IMR-90 (cell line): ENCODE data around the gene COPS9. TPM values are rescaled to one million over a fixed set of nuclear protein-coding genes. Genes with fewer than 3 reads are reported as not detected.

ENCODE experiments used
- ATAC-seq: fragments of 200-7000 bp; cut with Tn5 transposase; 2 replicates; pipeline ENCODE4 v1.9.1; 2020; ENCODE audit warnings: low read depth, mild to moderate bottlenecking, moderate library complexity
- BruUV-seq: library from RNA; stranded (reverse); fragments of 400-500 nt; replicated peaks from 2 replicates; lab custom pipeline; 2021; lab: Mats Ljungman, UMichigan
- CTCF ChIA-PET: fragments of 300-600 bp; formaldehyde crosslinking; extraction: SDS; loops from one replicate; lab custom pipeline; 2021; ENCODE audit warnings: antibody characterized with exemption; lab: Yijun Ruan, JAX
- POLR2A ChIA-PET: fragments of 300-600 bp; sonication (Branson Sonifier 250); formaldehyde crosslinking; loops from one replicate; lab custom pipeline; 2022; ENCODE audit warnings: antibody characterized with exemption; ENCODE audit not compliant: unreplicated experiment; lab: Charles Lee
- DNase-seq: peaks from one replicate; pipeline ENCODE4 v3.0.0; 2013
- H2AFZ ChIP-seq: replicated peaks from 2 replicates; pipeline ENCODE3; 2013; ENCODE audit warnings: low read length, mild to moderate bottlenecking; ENCODE audit not compliant: poor library complexity
- H2AK5ac ChIP-seq: 2 replicates; pipeline ENCODE4 v1.6.1; 2013; ENCODE audit warnings: low read depth, low read length, inconsistent platforms
- H2AK9ac ChIP-seq: replicated peaks from 2 replicates; pipeline ENCODE3; 2013; ENCODE audit warnings: mild to moderate bottlenecking, low read depth, low read length, moderate library complexity; ENCODE audit not compliant: poor library complexity
- H2BK120ac ChIP-seq: 2 replicates; pipeline ENCODE4 v1.6.1; 2013; ENCODE audit warnings: low read depth, low read length, inconsistent platforms
- H2BK15ac ChIP-seq: 3 replicates; pipeline ENCODE4 v1.6.1; 2013; ENCODE audit warnings: low read depth, low read length, inconsistent platforms
- H2BK20ac ChIP-seq: 2 replicates; pipeline ENCODE4 v1.6.1; 2013; ENCODE audit warnings: low read depth, mild to moderate bottlenecking, inconsistent platforms, low read length, moderate library complexity
- H2BK5ac ChIP-seq: 2 replicates; pipeline ENCODE4 v1.6.1; 2013; ENCODE audit warnings: mild to moderate bottlenecking, low read depth, low read length, inconsistent platforms; ENCODE audit not compliant: poor library complexity, severe bottlenecking
- H3K14ac ChIP-seq: replicated peaks from 2 replicates; pipeline ENCODE4 v1.6.1; 2013; ENCODE audit warnings: low read depth, low read length, inconsistent platforms
- H3K18ac ChIP-seq: 2 replicates; pipeline ENCODE4 v1.6.1; 2013; ENCODE audit warnings: low read depth, low read length, control low read depth
- H3K23ac ChIP-seq: 2 replicates; pipeline ENCODE4 v1.6.1; 2013; ENCODE audit warnings: low read depth, low read length, inconsistent platforms
- H3K27ac ChIP-seq: 2 replicates; pipeline ENCODE4 v1.5.1; 2013; ENCODE audit warnings: mild to moderate bottlenecking, control low read depth, low read length; ENCODE audit not compliant: insufficient read depth
- H3K27me3 ChIP-seq: 2 replicates; pipeline ENCODE4 v1.6.1; 2013; ENCODE audit warnings: low read length; ENCODE audit not compliant: control insufficient read depth, insufficient read depth
- H3K36me3 ChIP-seq: 2 replicates; pipeline ENCODE4 v1.6.1; 2013; ENCODE audit warnings: low read length, mixed read lengths; ENCODE audit not compliant: control insufficient read depth, insufficient read depth
- H3K4ac ChIP-seq: 2 replicates; pipeline ENCODE4 v1.6.1; 2013; ENCODE audit warnings: low read depth, low read length, inconsistent platforms
- H3K4me1 ChIP-seq: 2 replicates; pipeline ENCODE4 v1.6.1; 2013; ENCODE audit warnings: low read length, mixed read lengths; ENCODE audit not compliant: control insufficient read depth, insufficient read depth
- H3K4me2 ChIP-seq: 2 replicates; pipeline ENCODE4 v1.6.1; 2013; ENCODE audit warnings: low read depth, mild to moderate bottlenecking, control low read depth, low read length, moderate library complexity
- H3K4me3 ChIP-seq: 2 replicates; pipeline ENCODE4 v1.5.1; 2013; ENCODE audit warnings: low read depth, mild to moderate bottlenecking, control low read depth, low read length, moderate library complexity; ENCODE audit not compliant: insufficient read depth
- H3K56ac ChIP-seq: 2 replicates; pipeline ENCODE4 v1.6.1; 2013; ENCODE audit warnings: low read length, inconsistent platforms; ENCODE audit not compliant: insufficient read depth; ENCODE audit errors: extremely low read depth
- H3K79me1 ChIP-seq, 2 experiments: 2 replicates each; pipeline ENCODE4 v1.6.1; 2013; ENCODE audit warnings: low read length in 2 of 2, inconsistent platforms in 1 of 2, low read depth in 1 of 2
- H3K9ac ChIP-seq: 2 replicates; pipeline ENCODE4 v1.6.1; 2013; ENCODE audit warnings: low read depth, low read length, control low read depth
- H3K9me1 ChIP-seq: 2 replicates; pipeline ENCODE4 v1.6.1; 2013; ENCODE audit warnings: low read length, inconsistent platforms; ENCODE audit not compliant: insufficient read depth
- H3K9me3 ChIP-seq: 2 replicates; pipeline ENCODE4 v1.6.1; 2013; ENCODE audit warnings: low read length; ENCODE audit not compliant: control insufficient read depth, insufficient read depth
- H4K20me1 ChIP-seq: 2 replicates; pipeline ENCODE4 v1.6.1; 2013; ENCODE audit warnings: low read length, inconsistent platforms; ENCODE audit not compliant: insufficient read depth
- H4K5ac ChIP-seq: 2 replicates; pipeline ENCODE4 v1.6.1; 2013; ENCODE audit warnings: mild to moderate bottlenecking, low read depth, low read length, control low read depth
- H4K8ac ChIP-seq, 2 experiments: 2 replicates each; pipeline ENCODE4 v1.6.1; 2013; ENCODE audit warnings: low read depth in 2 of 2, low read length in 2 of 2, control low read depth in 1 of 2, inconsistent platforms in 1 of 2
- H4K91ac ChIP-seq: 2 replicates; pipeline ENCODE4 v1.6.1; 2013; ENCODE audit warnings: low read depth, low read length, inconsistent platforms; ENCODE audit not compliant: insufficient read depth
- MAZ ChIP-seq: IDR thresholded peaks from 2 replicates; pipeline ENCODE4 v1.6.1; 2012; ENCODE audit warnings: low read depth, mild to moderate bottlenecking, low read length, improper control_type of control experiment, moderate library complexity, borderline replicate concordance
- WGBS, 2 experiments: methylation state at CpG; one replicate each; pipeline versions ENCODE4 v1.1.5 to v1.1.7; 2013; ENCODE audit warnings: missing lambda C conversion rate in 2 of 2; ENCODE audit not compliant: insufficient read length in 1 of 2; ENCODE audit errors: extremely low coverage in 2 of 2; 5-methylcytosine and 5-hydroxymethylcytosine counted together
- dilution Hi-C: fragments of 300-500 bp; cut with HindIII; formaldehyde crosslinking; loops from one replicate; pipeline ENCODE4 v1.14.3; 2018; ENCODE audit warnings: low sequenced_read_pairs; ENCODE audit not compliant: unreplicated experiment
- in situ Hi-C: fragments of 300-500 bp; cut with MboI; formaldehyde crosslinking; loops from 3 replicates; pipeline ENCODE4 v1.14.3; 2019; ENCODE audit warnings: low sequenced_read_pairs, inconsistent platforms, mixed read lengths
- intact Hi-C: fragments of 100-400 bp; cut with micrococcal nuclease; formaldehyde crosslinking; loops from 2 replicates; pipeline ENCODE4 v1.10.0; 2022
- polyA plus RNA-seq, 3 experiments: library from polyadenylated mRNA; depleted of rRNA; stranded (reverse); fragments of >200 nt; gene quantifications; 2 replicates each; pipeline ENCODE4 v1.2.3, GENCODE V29; 2012; ENCODE audit warnings: low replicate concordance in 1 of 3
- total RNA-seq: library from RNA; depleted of rRNA; stranded (reverse); fragments of >200 nt; gene quantifications from 2 replicates; pipeline ENCODE4 v1.2.3, GENCODE V29; 2012
- TF ChIP-seq, protein P1 (sequence below): conservative IDR thresholded peaks from 2 replicates; pipeline ENCODE4 v1.5.1; 2012; ENCODE audit warnings: mild to moderate bottlenecking, low read depth, low read length, improper control_type of control experiment

COPS9 gene
- total and polyA plus RNA-seq, 2 of the 4 experiments (the other 2 are of a cell fraction) = 85.9 to 309 TPM

DNA sequence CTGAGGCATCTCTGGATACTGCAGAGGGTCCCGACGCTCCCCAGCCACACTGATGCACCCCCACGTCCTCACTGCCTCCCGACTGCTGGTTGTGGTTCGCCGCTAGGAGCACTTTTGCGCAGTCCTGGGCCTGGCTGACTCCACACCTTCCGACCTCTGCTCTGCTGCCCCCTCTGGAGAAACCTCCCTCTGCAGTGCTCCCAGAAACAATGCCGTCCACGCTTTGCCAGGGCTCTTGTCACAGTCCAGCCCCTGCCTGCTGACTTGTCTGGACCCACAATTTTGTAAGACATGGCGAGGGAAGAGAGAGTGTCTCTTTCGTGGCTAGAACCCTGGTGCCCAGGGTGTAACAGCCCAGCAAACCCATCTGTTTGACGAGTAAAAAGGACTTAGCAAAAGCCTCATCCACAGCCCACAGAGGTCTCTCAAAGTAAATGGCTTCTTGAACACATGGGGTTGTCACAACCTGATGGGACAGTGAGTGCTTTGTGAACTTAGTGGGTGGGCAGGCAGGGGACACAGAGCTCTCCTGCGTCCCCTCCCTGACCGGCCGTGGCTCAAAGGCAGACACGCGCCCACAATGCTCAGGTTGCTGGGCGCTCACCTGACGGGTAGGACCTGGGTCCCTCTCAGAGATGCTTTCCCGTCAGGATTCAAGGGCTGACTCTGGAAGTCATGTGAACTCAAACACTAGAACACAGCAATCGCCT lies 4.0 kb downstream of the COPS9 start:
- H3K4me2 ChIP-seq = no peak overlapping the region
- peaks cover 14% of the 10 kb centered on the region; the same call in 1 of the 2 replicates for H4K20me1 ChIP-seq
- H3K18ac ChIP-seq = no peak overlapping the region
- H4K91ac ChIP-seq = no peak overlapping the region
- H4K8ac ChIP-seq = no peak overlapping the region
- dilution Hi-C loops (no loop called here), intact Hi-C loops (no loop called here), in situ Hi-C loops (loop anchor here (25.0 kb wide), 1 partner anchor 1095 kb away; no protein-coding TSS in a partner anchor)
- ChIA-PET POLR2A (no interaction called here), CTCF (no interaction called here)
- H3K27ac ChIP-seq = no peak overlapping the region
- peaks cover 46% of the 10 kb centered on the region for H3K36me3 ChIP-seq
- no peak overlapping the region for H3K4me3 ChIP-seq
- no peak overlapping the region for H3K4ac ChIP-seq
- no peaks in the 10 kb centered on the region for H3K9me3 ChIP-seq
- H2BK15ac ChIP-seq = no peak overlapping the region
- peaks cover 0 to 30% of the 10 kb centered on the region in 2 experiments; a peak in 3 of 4 replicates for H3K79me1 ChIP-seq
- H3K23ac ChIP-seq = no peak overlapping the region
- no TSS peak for BruUV-seq
- no peak overlapping the region for H3K14ac ChIP-seq
- H4K5ac ChIP-seq = no peak overlapping the region
- no peaks in the 10 kb centered on the region for H3K9me1 ChIP-seq
- no peak overlapping the region for H3K9ac ChIP-seq
- H2BK5ac ChIP-seq = no peak overlapping the region
- no peak overlapping the region for H2BK120ac ChIP-seq
- no peak overlapping the region for H2BK20ac ChIP-seq
- ATAC-seq = no peak
- no peak overlapping the region for H2AK9ac ChIP-seq
- no peaks in the 10 kb centered on the region for H3K27me3 ChIP-seq
- TF ChIP-seq MAZ = no peak
- TF ChIP-seq, protein P1, sequence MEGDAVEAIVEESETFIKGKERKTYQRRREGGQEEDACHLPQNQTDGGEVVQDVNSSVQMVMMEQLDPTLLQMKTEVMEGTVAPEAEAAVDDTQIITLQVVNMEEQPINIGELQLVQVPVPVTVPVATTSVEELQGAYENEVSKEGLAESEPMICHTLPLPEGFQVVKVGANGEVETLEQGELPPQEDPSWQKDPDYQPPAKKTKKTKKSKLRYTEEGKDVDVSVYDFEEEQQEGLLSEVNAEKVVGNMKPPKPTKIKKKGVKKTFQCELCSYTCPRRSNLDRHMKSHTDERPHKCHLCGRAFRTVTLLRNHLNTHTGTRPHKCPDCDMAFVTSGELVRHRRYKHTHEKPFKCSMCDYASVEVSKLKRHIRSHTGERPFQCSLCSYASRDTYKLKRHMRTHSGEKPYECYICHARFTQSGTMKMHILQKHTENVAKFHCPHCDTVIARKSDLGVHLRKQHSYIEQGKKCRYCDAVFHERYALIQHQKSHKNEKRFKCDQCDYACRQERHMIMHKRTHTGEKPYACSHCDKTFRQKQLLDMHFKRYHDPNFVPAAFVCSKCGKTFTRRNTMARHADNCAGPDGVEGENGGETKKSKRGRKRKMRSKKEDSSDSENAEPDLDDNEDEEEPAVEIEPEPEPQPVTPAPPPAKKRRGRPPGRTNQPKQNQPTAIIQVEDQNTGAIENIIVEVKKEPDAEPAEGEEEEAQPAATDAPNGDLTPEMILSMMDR = 0 out of 2 replicates have a peak, but pooled peaks have one; percentile 8
- H2AK5ac ChIP-seq = no peak overlapping the region
- no peak overlapping the region for H3K56ac ChIP-seq
- peaks cover 9% of the 10 kb centered on the region for H3K4me1 ChIP-seq
- no peak for DNase-seq
- WGBS, 2 experiments = 95% methylated on average over 6 of the region's 22 CpGs; no CpG with 5 or more reads in 1 of the 2 experiments
- H2AFZ ChIP-seq = no peak overlapping the region
